GM12878 (cell line): ENCODE measurements around the gene RARG. TPM values are rescaled to one million over a fixed set of nuclear protein-coding genes. Genes with fewer than 3 reads are reported as not detected.

Source experiments
- ATAC-seq: fragments of 200-7000 bp; cut with Tn5 transposase; 3 replicates; pipeline ENCODE4 v1.9.1; 2020; ENCODE audit warnings: mild to moderate bottlenecking, moderate library complexity
- BruUV-seq: library from RNA; stranded (reverse); fragments of 400-500 nt; replicated peaks from 2 replicates; lab custom pipeline; 2021; lab: Mats Ljungman, UMichigan
- CTCF ChIA-PET: fragments of 300-600 bp; sonication (Branson Sonifier 250); formaldehyde crosslinking; extraction: SDS; loops from one replicate; lab custom pipeline; 2021; ENCODE audit warnings: inconsistent platforms; lab: Yijun Ruan, JAX
- POLR2A ChIA-PET: fragments of 350-600 bp; formaldehyde crosslinking; extraction: SDS; loops from one replicate; lab custom pipeline; 2021; ENCODE audit warnings: inconsistent platforms; lab: Charles Lee
- RAD21 ChIA-PET: fragments of 300-600 bp; sonication (Branson Sonifier 250); formaldehyde crosslinking; loops from one replicate; lab custom pipeline; 2023; ENCODE audit warnings: antibody characterized with exemption; ENCODE audit not compliant: unreplicated experiment; lab: Charles Lee
- SMC1A ChIA-PET: fragments of 300-600 bp; sonication (Branson Sonifier 250); formaldehyde crosslinking; loops from one replicate; lab custom pipeline; 2023; ENCODE audit not compliant: unreplicated experiment, uncharacterized antibody; lab: Charles Lee
- DNase-seq: peaks from one replicate; pipeline ENCODE4 v3.0.0-alpha.2; 2011; ENCODE audit warnings: low read depth, low spot score
- FAIRE-seq: peaks from 3 replicates; lab custom pipeline; 2011; peaks lifted over from hg19 to GRCh38; lab: Jason Lieb, UNC
- H2AFZ ChIP-seq: 2 replicates; pipeline ENCODE4 v1.6.0; 2011; ENCODE audit warnings: low read depth, low read length, control low read depth; ENCODE audit not compliant: control insufficient read depth
- H3K27ac ChIP-seq: 2 replicates; pipeline ENCODE4 v1.5.1; 2011; ENCODE audit warnings: control low read depth; ENCODE audit not compliant: control insufficient read depth, insufficient read depth
- H3K27me3 ChIP-seq, 2 experiments: replicated peaks in 1 of 2; 2 replicates each; pipeline versions ENCODE4 v1.6.0 to v1.6.1; 2011; ENCODE audit warnings: low read length in 1 of 2; ENCODE audit not compliant: control insufficient read depth in 2 of 2, insufficient read depth in 2 of 2
- H3K36me3 ChIP-seq, 2 experiments: 2 replicates each; pipeline ENCODE4 v1.5.1; 2011; ENCODE audit warnings: low read length in 1 of 2; ENCODE audit not compliant: control insufficient read depth in 2 of 2, insufficient read depth in 2 of 2
- H3K4me1 ChIP-seq: 2 replicates; pipeline ENCODE4 v1.6.1; 2011; ENCODE audit warnings: mild to moderate bottlenecking, low read length, moderate library complexity, mixed read lengths; ENCODE audit not compliant: control insufficient read depth, insufficient read depth
- H3K4me2 ChIP-seq: 2 replicates; pipeline ENCODE4 v1.6.0; 2011; ENCODE audit warnings: control low read depth; ENCODE audit not compliant: control insufficient read depth, insufficient read depth
- H3K4me3 ChIP-seq: fragments of 200-600 bp; sonication (generic); 2 replicates; pipeline ENCODE4 v1.5.1; 2016
- H3K79me2 ChIP-seq: 2 replicates; pipeline ENCODE4 v1.6.0; 2011; ENCODE audit warnings: low read length; ENCODE audit not compliant: control insufficient read depth, insufficient read depth
- H3K9ac ChIP-seq: 2 replicates; pipeline ENCODE4 v1.8.0; 2011; ENCODE audit warnings: low read length, control low read depth, mixed read lengths; ENCODE audit not compliant: control insufficient read depth, insufficient read depth
- H3K9me3 ChIP-seq: replicated peaks from 3 replicates; pipeline ENCODE4 v1.5.1; 2011; ENCODE audit warnings: mild to moderate bottlenecking, low read length; ENCODE audit not compliant: control insufficient read depth, insufficient read depth
- H4K20me1 ChIP-seq: 2 replicates; pipeline ENCODE4 v1.6.0; 2011; ENCODE audit not compliant: control insufficient read depth, insufficient read depth
- BCL11A ChIP-seq: IDR thresholded peaks from 2 replicates; pipeline ENCODE4 v1.6.1; 2011; ENCODE audit warnings: low read depth, low read length
- GATAD2B ChIP-seq: fragments of 450-650 bp; conservative IDR thresholded peaks from 2 replicates; pipeline ENCODE4 v1.6.1; 2017; ENCODE audit warnings: low read depth, mild to moderate bottlenecking, moderate library complexity
- KLF5 ChIP-seq: fragments of 450-650 bp; IDR thresholded peaks from 2 replicates; pipeline ENCODE4 v1.6.1; 2014; ENCODE audit warnings: mild to moderate bottlenecking; ENCODE audit not compliant: partially characterized antibody
- LARP7 ChIP-seq: fragments of 450-650 bp; IDR thresholded peaks from 2 replicates; pipeline ENCODE4 v1.6.1; 2017; ENCODE audit warnings: mild to moderate bottlenecking
- NR2C2 ChIP-seq: IDR thresholded peaks from 2 replicates; pipeline ENCODE4 v1.6.1; 2011; ENCODE audit warnings: borderline replicate concordance, low read depth; ENCODE audit not compliant: control insufficient read depth, insufficient read length
- NRF1 ChIP-seq: conservative IDR thresholded peaks from 2 replicates; pipeline ENCODE4 v1.6.1; 2011; ENCODE audit warnings: mild to moderate bottlenecking, low read depth, low read length, improper control_type of control experiment
- POLR2AphosphoS2 ChIP-seq: IDR thresholded peaks from 2 replicates; pipeline ENCODE4 v1.6.1; 2011; ENCODE audit warnings: low read depth, mild to moderate bottlenecking, low read length, improper control_type of control experiment, moderate library complexity
- SIX5 ChIP-seq: IDR thresholded peaks from 2 replicates; pipeline ENCODE4 v1.6.1; 2011; ENCODE audit warnings: mild to moderate bottlenecking, low read depth, low read length, moderate library complexity; ENCODE audit not compliant: severe bottlenecking
- SMAD5 ChIP-seq: IDR thresholded peaks from 2 replicates; pipeline ENCODE4 v1.6.1; 2016; ENCODE audit warnings: antibody characterized with exemption, low read depth
- SREBF1 ChIP-seq: IDR thresholded peaks from 2 replicates; pipeline ENCODE4 v1.6.1; 2012; ENCODE audit warnings: mild to moderate bottlenecking, low read length
- WGBS: methylation state at CpG from one replicate; pipeline ENCODE4 v1.1.6; 2016; ENCODE audit warnings: low lambda C conversion rate; ENCODE audit not compliant: insufficient replicate concordance, insufficient coverage; ENCODE audit errors: missing lambda C conversion rate; 5-methylcytosine and 5-hydroxymethylcytosine counted together
- in situ Hi-C: fragments of 300-500 bp; cut with MboI; formaldehyde crosslinking; loops from 9 replicates; pipeline ENCODE4 v1.14.3; 2018; ENCODE audit warnings: mixed read lengths
- intact Hi-C: fragments of 100-400 bp; cut with micrococcal nuclease; formaldehyde crosslinking; loops from one replicate; pipeline ENCODE4 v1.14.2; 2022; ENCODE audit not compliant: unreplicated experiment
- polyA plus RNA-seq, 11 experiments: library from polyadenylated mRNA; depleted of rRNA in 4 of 11; unstranded in 6 of 11; stranded (reverse) in 5 of 11; fragments of >200 nt; fragmentation: Nextera tagmentation in 4 of 11; fragmentation: Illumina TruSeq in 1 of 11; extraction: Ambion mirVana in 4 of 11; extraction: Trizol in 1 of 11; gene quantifications; 1 replicate in 1 of 11; 2 replicates in 10 of 11; pipeline versions ENCODE4 v1.2.1 to v1.2.3, GENCODE V29; 2011 to 2016; ENCODE audit warnings: inconsistent platforms in 2 of 11, missing spikeins in 2 of 11, low read depth in 1 of 11
- total RNA-seq, 4 experiments: library from RNA; depleted of rRNA in 3 of 4; stranded (reverse); fragments of >200 nt in 3 of 4; fragmentation: Illumina TruSeq in 1 of 4; extraction: Trizol in 1 of 4; gene quantifications; 2 replicates each; pipeline versions ENCODE4 v1.2.1 to v1.2.3, GENCODE V29; 2013 to 2021
- TF ChIP-seq, protein P1 (sequence below): fragments of 450-650 bp; formaldehyde crosslinking; IDR thresholded peaks from 2 replicates; pipeline ENCODE4 v1.4.0; 2022; ENCODE audit warnings: mild to moderate bottlenecking, moderate library complexity

Gene RARG
- total and polyA plus RNA-seq, 10 of the 15 experiments (the other 5 are each of a cell fraction or from before 2014, with no cell fraction given): 0.27 to 8.1 (median 4.1) TPM

- WGBS: 89% methylated on average over 10 of the region's 10 CpGs
- no peak for FAIRE-seq
These were observed 58.8 kb downstream of the RARG start for GRCh38 chr12:53173085-53173715.

More at GRCh38 chr12:53173085-53173715, 58.8 kb downstream of the RARG start:
- Histone ChIP-seq H3K9me3 (no peaks in the 10 kb centered on the region), H3K27me3 (no peaks in the 10 kb centered on the region), H3K4me3 (no peak overlapping the region), H3K36me3 (peaks cover 0 to 1% of the 10 kb centered on the region in 2 experiments; a peak in 1 of 4 replicates), H4K20me1 (no peaks in the 10 kb centered on the region), H2AFZ (no peak overlapping the region), H3K79me2 (no peaks in the 10 kb centered on the region), H3K27ac (no peak overlapping the region), H3K4me2 (no peak overlapping the region), H3K9ac (no peak overlapping the region), H3K4me1 (peaks cover 11% of the 10 kb centered on the region; the same call in 1 of the 2 replicates)
- no peak for TF ChIP-seq NR2C2
- no peak for TF ChIP-seq POLR2AphosphoS2
- no peak for TF ChIP-seq SREBF1
- no peak for TF ChIP-seq NRF1
- no peak for TF ChIP-seq GATAD2B
- no peak for TF ChIP-seq SIX5
- TF ChIP-seq SMAD5: no peak
- no peak for TF ChIP-seq BCL11A
- TF ChIP-seq, protein P1, sequence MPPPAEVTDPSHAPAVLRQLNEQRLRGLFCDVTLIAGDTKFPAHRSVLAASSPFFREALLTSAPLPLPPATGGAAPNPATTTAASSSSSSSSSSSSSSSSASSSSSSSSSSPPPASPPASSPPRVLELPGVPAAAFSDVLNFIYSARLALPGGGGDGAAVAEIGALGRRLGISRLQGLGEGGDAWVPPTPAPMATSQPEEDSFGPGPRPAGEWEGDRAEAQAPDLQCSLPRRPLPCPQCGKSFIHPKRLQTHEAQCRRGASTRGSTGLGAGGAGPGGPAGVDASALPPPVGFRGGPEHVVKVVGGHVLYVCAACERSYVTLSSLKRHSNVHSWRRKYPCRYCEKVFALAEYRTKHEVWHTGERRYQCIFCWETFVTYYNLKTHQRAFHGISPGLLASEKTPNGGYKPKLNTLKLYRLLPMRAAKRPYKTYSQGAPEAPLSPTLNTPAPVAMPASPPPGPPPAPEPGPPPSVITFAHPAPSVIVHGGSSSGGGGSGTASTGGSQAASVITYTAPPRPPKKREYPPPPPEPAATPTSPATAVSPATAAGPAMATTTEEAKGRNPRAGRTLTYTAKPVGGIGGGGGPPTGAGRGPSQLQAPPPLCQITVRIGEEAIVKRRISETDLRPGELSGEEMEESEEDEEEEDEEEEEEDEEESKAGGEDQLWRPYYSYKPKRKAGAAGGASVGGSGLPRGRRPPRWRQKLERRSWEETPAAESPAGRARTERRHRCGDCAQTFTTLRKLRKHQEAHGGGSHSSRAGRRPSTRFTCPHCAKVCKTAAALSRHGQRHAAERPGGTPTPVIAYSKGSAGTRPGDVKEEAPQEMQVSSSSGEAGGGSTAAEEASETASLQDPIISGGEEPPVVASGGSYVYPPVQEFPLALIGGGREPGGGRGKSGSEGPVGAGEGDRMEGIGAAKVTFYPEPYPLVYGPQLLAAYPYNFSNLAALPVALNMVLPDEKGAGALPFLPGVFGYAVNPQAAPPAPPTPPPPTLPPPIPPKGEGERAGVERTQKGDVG (CRISPR knock-in tag): no peak
- no peak for TF ChIP-seq LARP7
- no peak for TF ChIP-seq KLF5
- intact Hi-C loops: no loop called here
- ChIA-PET RAD21 (interaction anchor here (0.6 kb wide), 1 partner anchor 162 kb away, joined by 5 read pairs; no protein-coding TSS in a partner anchor), CTCF (interaction anchor here (0.7 to 8.0 kb wide), 4 partner anchors 9 to 14 kb away, joined by 3 to 66 read pairs (median 4); no protein-coding TSS in a partner anchor), SMC1A (interaction anchor here (1.3 kb wide), 1 partner anchor 36 kb away, joined by 4 read pairs; no protein-coding TSS in a partner anchor), POLR2A (interaction anchor here (0.9 kb wide), 1 partner anchor 42 kb away, joined by 3 read pairs; no protein-coding TSS in a partner anchor)
- DNase-seq (no peak), ATAC-seq (no peak)
- BruUV-seq: no TSS peak
- in situ Hi-C loops: no loop called here
